ENCODE results near the gene HNF4A.

DNA sequence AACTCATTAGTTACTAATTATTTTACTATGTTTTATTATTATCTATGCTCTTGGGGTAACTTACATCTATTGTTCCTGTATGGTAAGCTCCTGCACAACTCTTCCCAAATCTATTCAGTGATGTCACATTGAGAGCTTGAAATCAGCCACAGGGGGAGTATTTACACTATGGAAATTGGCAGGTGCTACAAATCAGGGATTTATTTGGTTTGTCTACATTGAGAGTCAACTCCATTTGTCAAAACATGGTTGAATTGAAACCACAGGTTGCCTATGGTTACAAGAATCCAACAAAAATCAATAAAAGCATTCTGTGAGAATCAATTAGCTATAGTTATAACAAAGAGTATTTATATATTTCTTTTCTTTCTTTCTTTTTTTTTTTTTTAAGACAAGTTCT is 40.6 kb upstream of the HNF4A start:
- TF ChIP-seq, protein P1, sequence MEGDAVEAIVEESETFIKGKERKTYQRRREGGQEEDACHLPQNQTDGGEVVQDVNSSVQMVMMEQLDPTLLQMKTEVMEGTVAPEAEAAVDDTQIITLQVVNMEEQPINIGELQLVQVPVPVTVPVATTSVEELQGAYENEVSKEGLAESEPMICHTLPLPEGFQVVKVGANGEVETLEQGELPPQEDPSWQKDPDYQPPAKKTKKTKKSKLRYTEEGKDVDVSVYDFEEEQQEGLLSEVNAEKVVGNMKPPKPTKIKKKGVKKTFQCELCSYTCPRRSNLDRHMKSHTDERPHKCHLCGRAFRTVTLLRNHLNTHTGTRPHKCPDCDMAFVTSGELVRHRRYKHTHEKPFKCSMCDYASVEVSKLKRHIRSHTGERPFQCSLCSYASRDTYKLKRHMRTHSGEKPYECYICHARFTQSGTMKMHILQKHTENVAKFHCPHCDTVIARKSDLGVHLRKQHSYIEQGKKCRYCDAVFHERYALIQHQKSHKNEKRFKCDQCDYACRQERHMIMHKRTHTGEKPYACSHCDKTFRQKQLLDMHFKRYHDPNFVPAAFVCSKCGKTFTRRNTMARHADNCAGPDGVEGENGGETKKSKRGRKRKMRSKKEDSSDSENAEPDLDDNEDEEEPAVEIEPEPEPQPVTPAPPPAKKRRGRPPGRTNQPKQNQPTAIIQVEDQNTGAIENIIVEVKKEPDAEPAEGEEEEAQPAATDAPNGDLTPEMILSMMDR (IDR thresholded peaks at IDR 0.05) = no peak
- no peak for TF ChIP-seq ZFX (IDR thresholded peaks at IDR 0.05; ENCODE audit: borderline replicate concordance)

Measured in 22Rv1 (cell line).